Endothelial cell of umbilical vein (primary cell): ENCODE measurements around the gene CD200R1L.

Source experiments
- POLR2A ChIP-seq: IDR thresholded peaks from 2 replicates; pipeline ENCODE4 v1.6.1; 2012; ENCODE audit warnings: low read depth, mild to moderate bottlenecking, control low read depth, low read length
- POLR2AphosphoS5 ChIP-seq: IDR thresholded peaks from 2 replicates; pipeline ENCODE4 v1.6.1; 2012; ENCODE audit warnings: low read depth, mild to moderate bottlenecking, control low read depth, low read length, moderate library complexity; ENCODE audit not compliant: insufficient read depth
- TF ChIP-seq, protein P1 (sequence below): IDR thresholded peaks from 2 replicates; pipeline ENCODE4 v1.6.1; 2011; ENCODE audit not compliant: insufficient read depth, insufficient read length
- TF ChIP-seq, protein P2 (sequence below), 2 donors: IDR thresholded peaks; 1 replicate in 1 of 2; 2 replicates in 1 of 2; pipeline ENCODE4 v1.5.1; 2011; ENCODE audit warnings: low read length in 2 of 2, mild to moderate bottlenecking in 2 of 2, moderate library complexity in 2 of 2, control low read depth in 1 of 2, inconsistent platforms in 1 of 2, low read depth in 1 of 2; ENCODE audit not compliant: insufficient read depth in 1 of 2; ENCODE audit errors: extremely low read depth in 1 of 2

DNA sequence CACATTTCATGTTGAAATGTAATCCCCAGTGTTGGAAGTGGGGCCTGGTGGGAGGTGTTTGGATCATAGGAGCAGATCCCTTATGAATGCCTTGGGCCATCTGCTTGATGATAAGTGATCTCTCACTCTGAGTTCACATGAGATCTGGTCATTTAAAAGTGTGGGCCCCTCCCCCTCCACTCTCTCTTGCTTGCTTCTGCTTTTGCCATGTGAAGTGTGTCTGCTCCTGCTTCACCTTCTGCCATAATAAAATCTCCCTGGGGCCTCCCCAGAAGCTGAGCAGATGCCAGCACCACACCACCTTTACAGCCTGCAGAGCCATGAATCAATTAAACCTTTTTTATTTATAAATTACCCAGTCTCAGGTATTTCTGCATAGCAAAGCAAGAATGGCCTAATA lies 14.2 kb upstream of the CD200R1L start:
- TF ChIP-seq, protein P1, sequence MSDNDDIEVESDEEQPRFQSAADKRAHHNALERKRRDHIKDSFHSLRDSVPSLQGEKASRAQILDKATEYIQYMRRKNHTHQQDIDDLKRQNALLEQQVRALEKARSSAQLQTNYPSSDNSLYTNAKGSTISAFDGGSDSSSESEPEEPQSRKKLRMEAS: no peak
- TF ChIP-seq, protein P2, sequence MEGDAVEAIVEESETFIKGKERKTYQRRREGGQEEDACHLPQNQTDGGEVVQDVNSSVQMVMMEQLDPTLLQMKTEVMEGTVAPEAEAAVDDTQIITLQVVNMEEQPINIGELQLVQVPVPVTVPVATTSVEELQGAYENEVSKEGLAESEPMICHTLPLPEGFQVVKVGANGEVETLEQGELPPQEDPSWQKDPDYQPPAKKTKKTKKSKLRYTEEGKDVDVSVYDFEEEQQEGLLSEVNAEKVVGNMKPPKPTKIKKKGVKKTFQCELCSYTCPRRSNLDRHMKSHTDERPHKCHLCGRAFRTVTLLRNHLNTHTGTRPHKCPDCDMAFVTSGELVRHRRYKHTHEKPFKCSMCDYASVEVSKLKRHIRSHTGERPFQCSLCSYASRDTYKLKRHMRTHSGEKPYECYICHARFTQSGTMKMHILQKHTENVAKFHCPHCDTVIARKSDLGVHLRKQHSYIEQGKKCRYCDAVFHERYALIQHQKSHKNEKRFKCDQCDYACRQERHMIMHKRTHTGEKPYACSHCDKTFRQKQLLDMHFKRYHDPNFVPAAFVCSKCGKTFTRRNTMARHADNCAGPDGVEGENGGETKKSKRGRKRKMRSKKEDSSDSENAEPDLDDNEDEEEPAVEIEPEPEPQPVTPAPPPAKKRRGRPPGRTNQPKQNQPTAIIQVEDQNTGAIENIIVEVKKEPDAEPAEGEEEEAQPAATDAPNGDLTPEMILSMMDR (IDR thresholded peaks at IDR 0.05; ENCODE audit: extremely low read depth in 1 of 2, insufficient read depth in 1 of 2, low read depth in 1 of 2, low read length in 2 of 2): no peak
- TF ChIP-seq POLR2AphosphoS5 (no peak), POLR2A (no peak)
